HepG2 (cell line): ENCODE results near the gene DOK1. TPM values are rescaled to one million over a fixed set of nuclear protein-coding genes. Genes with fewer than 3 reads are reported as not detected.

ENCODE experiments used
- ATAC-seq: fragments of 200-7000 bp; cut with Tn5 transposase; 3 replicates; pipeline ENCODE4 v1.9.1; 2020; ENCODE audit warnings: mild to moderate bottlenecking, moderate library complexity
- BruUV-seq: library from RNA; stranded (reverse); fragments of 400-500 nt; replicated peaks from 2 replicates; lab custom pipeline; 2021; lab: Mats Ljungman, UMichigan
- CTCF ChIA-PET: fragments of 300-600 bp; formaldehyde crosslinking; extraction: SDS; loops from one replicate; lab custom pipeline; 2021; ENCODE audit warnings: low total read pairs, inconsistent platforms, low intra/inter-chr PET ratio; lab: Yijun Ruan, JAX
- POLR2A ChIA-PET: fragments of 350-600 bp; sonication (Branson Sonifier 250); formaldehyde crosslinking; loops from one replicate; lab custom pipeline; 2020; ENCODE audit warnings: antibody characterized with exemption, inconsistent platforms; lab: Yijun Ruan, JAX
- DNase-seq: peaks from one replicate; pipeline ENCODE4 v3.0.0-alpha.2; 2015; ENCODE audit warnings: low spot score
- FAIRE-seq: peaks from 3 replicates; lab custom pipeline; 2011; peaks lifted over from hg19 to GRCh38; lab: Jason Lieb, UNC
- H2AFZ ChIP-seq: one replicate; pipeline ENCODE4 v1.6.1; 2011; ENCODE audit warnings: low read length, inconsistent platforms
- H3K27ac ChIP-seq: fragments of 300-600 bp; 3 replicates; pipeline ENCODE4 v1.8.0; 2011; ENCODE audit warnings: mixed run types, mild to moderate bottlenecking, mixed read lengths, low read length, inconsistent platforms; ENCODE audit not compliant: insufficient read depth; ENCODE audit errors: extremely low read length
- H3K27me3 ChIP-seq, 2 experiments: fragments of 200-600 bp in 1 of 2; 2 replicates in 1 of 2; 3 replicates in 1 of 2; pipeline versions ENCODE4 v1.6.0 to v1.8.0; 2011; ENCODE audit warnings: low read length in 2 of 2, mild to moderate bottlenecking in 2 of 2, moderate library complexity in 2 of 2, inconsistent platforms in 1 of 2; ENCODE audit not compliant: insufficient read depth in 2 of 2, control insufficient read depth in 1 of 2
- H3K36me3 ChIP-seq, 2 experiments: fragments of 200-600 bp in 1 of 2; replicated peaks in 1 of 2; 2 replicates in 1 of 2; 3 replicates in 1 of 2; pipeline versions ENCODE4 v1.5.1 to v1.8.0; 2011; ENCODE audit warnings: low read length in 2 of 2, inconsistent platforms in 1 of 2; ENCODE audit not compliant: insufficient read depth in 2 of 2, control insufficient read depth in 1 of 2
- H3K4me1 ChIP-seq: 2 replicates; pipeline ENCODE4 v1.5.1; 2012; ENCODE audit warnings: low read length, inconsistent platforms; ENCODE audit not compliant: insufficient read depth
- H3K4me2 ChIP-seq: 2 replicates; pipeline ENCODE4 v1.6.0; 2011; ENCODE audit warnings: low read depth, low read length, inconsistent platforms
- H3K4me3 ChIP-seq, 3 experiments: fragments of 200-600 bp in 1 of 3; sonication (generic), shearing (Covaris generic) in 1 of 3; replicated peaks in 1 of 3; 2 replicates each; pipeline ENCODE4 v1.5.1; 2011 to 2016; ENCODE audit warnings: low read length in 3 of 3, inconsistent platforms in 2 of 3, low read depth in 2 of 3, mild to moderate bottlenecking in 2 of 3, control low read depth in 1 of 3, mixed read lengths in 1 of 3; ENCODE audit not compliant: insufficient read depth in 1 of 3
- H3K79me2 ChIP-seq: one replicate; pipeline ENCODE4 v1.6.1; 2011; ENCODE audit warnings: low read length, inconsistent platforms; ENCODE audit not compliant: insufficient read depth
- H3K9ac ChIP-seq: 2 replicates; pipeline ENCODE4 v1.6.0; 2011; ENCODE audit warnings: mild to moderate bottlenecking, low read depth, low read length, inconsistent platforms; ENCODE audit not compliant: insufficient read depth
- H3K9me3 ChIP-seq: 2 replicates; pipeline ENCODE4 v1.5.1; 2012; ENCODE audit warnings: mild to moderate bottlenecking, low read length
- H4K20me1 ChIP-seq: 2 replicates; pipeline ENCODE4 v1.6.0; 2011; ENCODE audit warnings: inconsistent platforms, mild to moderate bottlenecking, low read length, moderate library complexity; ENCODE audit not compliant: insufficient read depth
- ARID5B ChIP-seq: IDR thresholded peaks from 2 replicates; pipeline ENCODE4 v1.4.0; 2020; ENCODE audit warnings: mild to moderate bottlenecking, missing genetic modification reagents
- ATRX ChIP-seq: sonication (generic); formaldehyde crosslinking; IDR thresholded peaks from 2 replicates; pipeline ENCODE4 v1.4.0; 2020; ENCODE audit warnings: missing genetic modification reagents, borderline replicate concordance
- CREM ChIP-seq, 2 experiments: sonication (generic) in 1 of 2; formaldehyde crosslinking in 1 of 2; IDR thresholded peaks; 2 replicates each; pipeline versions ENCODE4 v1.4.0 to v1.6.1; 2016 to 2020; ENCODE audit warnings: antibody characterized with exemption in 1 of 2, mild to moderate bottlenecking in 1 of 2, missing genetic modification reagents in 1 of 2
- E2F5 ChIP-seq: sonication (generic); formaldehyde crosslinking; conservative IDR thresholded peaks from 2 replicates; pipeline ENCODE4 v1.4.0; 2020; ENCODE audit warnings: missing genetic modification reagents
- EP300 ChIP-seq, 3 experiments: sonication (generic) in 1 of 3; formaldehyde crosslinking in 1 of 3; IDR thresholded peaks; 2 replicates each; pipeline versions ENCODE4 v1.5.1 to v1.6.1; 2011 to 2020; ENCODE audit warnings: low read depth in 2 of 3, low read length in 2 of 3, borderline replicate concordance in 1 of 3, improper control_type of control experiment in 1 of 3, mild to moderate bottlenecking in 1 of 3, missing genetic modification reagents in 1 of 3, moderate library complexity in 1 of 3
- ESRRA ChIP-seq: sonication (generic); formaldehyde crosslinking; IDR thresholded peaks from 2 replicates; pipeline ENCODE4 v1.5.1; 2020; ENCODE audit warnings: mild to moderate bottlenecking, low read depth, missing genetic modification reagents
- ETV6 ChIP-seq: sonication (generic); formaldehyde crosslinking; conservative IDR thresholded peaks from 2 replicates; pipeline ENCODE4 v1.4.0; 2020; ENCODE audit warnings: missing genetic modification reagents
- GFI1 ChIP-seq: sonication (generic); formaldehyde crosslinking; IDR thresholded peaks from 2 replicates; pipeline ENCODE4 v1.5.0; 2020; ENCODE audit warnings: missing genetic modification reagents, mild to moderate bottlenecking, borderline replicate concordance
- HNF4A ChIP-seq: sonication (generic); formaldehyde crosslinking; IDR thresholded peaks from 2 replicates; pipeline ENCODE4 v1.4.0; 2020; ENCODE audit warnings: missing genetic modification reagents
- MNT ChIP-seq: fragments of 450-650 bp; IDR thresholded peaks from 2 replicates; pipeline ENCODE4 v1.6.1; 2016
- RFXANK ChIP-seq: IDR thresholded peaks from 2 replicates; pipeline ENCODE4 v1.6.1; 2016
- TBX2 ChIP-seq: sonication (generic); formaldehyde crosslinking; IDR thresholded peaks from 2 replicates; pipeline ENCODE4 v1.5.0; 2020; ENCODE audit warnings: missing genetic modification reagents, mild to moderate bottlenecking, borderline replicate concordance
- ZBTB38 ChIP-seq: sonication (generic); formaldehyde crosslinking; IDR thresholded peaks from 2 replicates; pipeline ENCODE4 v1.5.1; 2020; ENCODE audit warnings: mild to moderate bottlenecking, missing genetic modification reagents
- ZFY ChIP-seq: sonication (generic); formaldehyde crosslinking; IDR thresholded peaks from 2 replicates; pipeline ENCODE4 v1.4.0; 2020; ENCODE audit warnings: missing genetic modification reagents
- ZNF430 ChIP-seq: sonication (generic); formaldehyde crosslinking; IDR thresholded peaks from 2 replicates; pipeline ENCODE4 v1.9.0; 2021; ENCODE audit warnings: mild to moderate bottlenecking, missing genetic modification reagents
- ZNF7 ChIP-seq: IDR thresholded peaks from 2 replicates; pipeline ENCODE4 v1.6.1; 2016; ENCODE audit warnings: missing biosample characterization, missing genetic modification reagents
- ZNF720 ChIP-seq: sonication (generic); formaldehyde crosslinking; IDR thresholded peaks from 2 replicates; pipeline ENCODE4 v1.4.0; 2020; ENCODE audit warnings: missing genetic modification reagents
- ZNF839 ChIP-seq: sonication (generic); formaldehyde crosslinking; IDR thresholded peaks from 2 replicates; pipeline ENCODE4 v1.4.0; 2020; ENCODE audit warnings: missing genetic modification reagents, mild to moderate bottlenecking, borderline replicate concordance
- WGBS: methylation state at CpG from one replicate; pipeline ENCODE4 v1.1.6; 2017; ENCODE audit warnings: low lambda C conversion rate; 5-methylcytosine and 5-hydroxymethylcytosine counted together
- in situ Hi-C: cut with HindIII; loops from 2 replicates; pipeline ENCODE4 v1.10.0; 2017; ENCODE audit warnings: low pct_unique_long_range_greater_than_20kb; ENCODE audit not compliant: extremely low pct_ligation_motif_present
- intact Hi-C: fragments of 100-400 bp; cut with micrococcal nuclease; formaldehyde crosslinking; loops from one replicate; pipeline ENCODE4 v1.10.0; 2022; ENCODE audit not compliant: unreplicated experiment
- polyA plus RNA-seq, 8 experiments: library from polyadenylated mRNA; depleted of rRNA in 3 of 8; stranded (reverse) in 7 of 8; unstranded in 1 of 8; fragments of >200 nt; fragmentation: Illumina TruSeq in 4 of 8; extraction: Trizol in 4 of 8; gene quantifications; 2 replicates each; pipeline versions ENCODE4 v1.2.1 to v1.2.3, GENCODE V29; 2011 to 2016; ENCODE audit warnings: low read depth in 4 of 8, missing spikeins in 1 of 8, mixed read lengths in 1 of 8; ENCODE audit not compliant: insufficient read depth in 1 of 8
- total RNA-seq, 5 experiments: library from RNA; depleted of rRNA; stranded (reverse); fragments of >200 nt; fragmentation: Illumina TruSeq; extraction: Trizol; gene quantifications; 2 replicates each; pipeline ENCODE4 v1.2.3, GENCODE V29; 2016; ENCODE audit warnings: low read depth in 1 of 5

DOK1 gene
- total and polyA plus RNA-seq, 2 of the 13 experiments (the other 11 are each of a cell fraction or from before 2014, with no cell fraction given) = 0.53 to 0.74 TPM

- CTCF ChIA-PET = no interaction called here
- Histone ChIP-seq H3K4me3 (no peak overlapping the region), H3K79me2 (no peaks in the 10 kb centered on the region), H3K9ac (no peak overlapping the region), H3K27me3 (no peaks in the 10 kb centered on the region; a peak in 1 of 5 replicates), H3K36me3 (no peaks in the 10 kb centered on the region), H4K20me1 (no peaks in the 10 kb centered on the region), H2AFZ (no peak overlapping the region), H3K9me3 (no peaks in the 10 kb centered on the region), H3K4me1 (peaks cover 15% of the 10 kb centered on the region), H3K4me2 (peak overlapping the region; percentile 19), H3K27ac (no peak overlapping the region)
- DNase-seq (peak; percentile 55), FAIRE-seq (peak; percentile 15), ATAC-seq (peak; percentile 95)
- POLR2A ChIA-PET = no interaction called here
- no TSS peak for BruUV-seq
- WGBS = 22% methylated on average over 4 of the region's 4 CpGs
- intact Hi-C loops = no loop called here
- in situ Hi-C loops = no loop called here
- TF ChIP-seq ATRX (CRISPR knock-in tag) (no peak), EP300 (IDR thresholded peaks at IDR 0.05; ENCODE audit: low read depth in 2 of 2, low read length in 2 of 2) (peak in 1 of 2 experiments; percentile 22; a peak in 1 of 4 replicates), EP300 (CRISPR knock-in tag; IDR thresholded peaks at IDR 0.05; ENCODE audit: borderline replicate concordance) (no peak), ZNF839 (CRISPR knock-in tag) (no peak), RFXANK (CRISPR knock-in tag) (no peak), ZFY (CRISPR knock-in tag) (no peak), ZNF720 (CRISPR knock-in tag) (no peak), ZNF7 (CRISPR knock-in tag) (no peak), ZNF430 (CRISPR knock-in tag) (no peak), ESRRA (CRISPR knock-in tag) (no peak), ARID5B (CRISPR knock-in tag) (peak; percentile 70), TBX2 (no peak), CREM (IDR thresholded peaks at IDR 0.05) (0 out of 2 replicates have a peak, but pooled peaks have one; percentile 35), CREM (CRISPR knock-in tag; IDR thresholded peaks at IDR 0.05) (no peak), ETV6 (no peak), HNF4A (CRISPR knock-in tag) (peak; percentile 91), GFI1 (CRISPR knock-in tag) (no peak), E2F5 (CRISPR knock-in tag) (no peak), ZBTB38 (CRISPR knock-in tag) (no peak), MNT (peak; percentile 59; the same call in 1 of the 2 replicates)
Measured at GRCh38 chr2:74593826-74594772, 39.6 kb downstream of the DOK1 start.
